Lower leg skin (tissue), 3 donors: ENCODE results near the gene TBX20.

Experiments used
- POLR2A ChIP-seq, 2 donors: fragments of 450-650 bp; IDR thresholded peaks; one replicate each; pipeline ENCODE4 v1.6.1; 2016 to 2017; ENCODE audit warnings: antibody characterized with exemption in 2 of 2, mild to moderate bottlenecking in 1 of 2, moderate library complexity in 1 of 2
- TF ChIP-seq, protein P1 (sequence below), 3 donors: fragments of 450-650 bp; IDR thresholded peaks; one replicate each; pipeline ENCODE4 v1.5.1; 2016; ENCODE audit warnings: antibody characterized with exemption in 3 of 3, mild to moderate bottlenecking in 3 of 3, moderate library complexity in 2 of 3

DNA sequence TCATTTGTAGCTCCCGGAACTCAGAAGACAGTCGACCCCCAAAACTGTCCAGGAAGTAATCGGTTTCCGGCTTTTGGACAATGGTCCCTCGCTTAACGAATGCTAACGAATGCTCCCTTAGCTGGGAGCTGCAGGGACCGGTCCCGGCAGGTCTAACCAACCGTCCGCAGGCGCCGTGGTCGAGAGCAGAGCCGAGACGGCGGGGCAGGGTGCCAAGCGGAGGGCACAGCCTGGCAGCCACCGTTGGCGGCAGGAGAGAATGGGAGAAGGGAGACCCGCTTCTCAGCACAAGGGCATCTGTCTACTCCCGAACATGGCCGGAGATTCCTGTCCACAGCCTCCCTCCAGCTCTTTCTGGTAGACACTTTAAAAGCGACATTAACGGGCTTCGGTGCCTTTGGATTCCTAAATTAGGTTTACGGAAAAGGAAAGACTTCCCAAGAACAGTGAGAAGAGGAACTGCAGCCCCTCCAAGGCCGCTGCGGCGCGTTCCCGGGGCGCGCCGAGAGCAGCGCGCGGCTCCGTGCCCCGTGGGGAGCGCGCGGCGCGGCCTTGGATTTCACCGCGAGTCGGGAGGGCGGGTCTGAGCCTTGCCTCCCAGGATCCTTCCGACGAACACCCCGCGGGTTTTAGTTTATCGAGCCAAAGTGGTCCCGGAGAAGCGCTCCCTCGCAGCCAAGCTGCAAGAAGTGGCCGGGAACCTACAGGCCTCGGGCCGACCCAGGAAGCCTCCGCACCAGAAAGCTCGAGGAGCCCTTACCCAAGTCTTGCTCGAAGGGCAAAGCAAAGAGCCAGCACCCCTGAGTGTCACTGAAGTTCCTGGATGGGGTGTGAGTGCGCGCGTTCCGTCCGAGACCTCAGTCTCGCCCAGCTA lies 3.6 kb upstream of the TBX20 start:
- TF ChIP-seq, protein P1, sequence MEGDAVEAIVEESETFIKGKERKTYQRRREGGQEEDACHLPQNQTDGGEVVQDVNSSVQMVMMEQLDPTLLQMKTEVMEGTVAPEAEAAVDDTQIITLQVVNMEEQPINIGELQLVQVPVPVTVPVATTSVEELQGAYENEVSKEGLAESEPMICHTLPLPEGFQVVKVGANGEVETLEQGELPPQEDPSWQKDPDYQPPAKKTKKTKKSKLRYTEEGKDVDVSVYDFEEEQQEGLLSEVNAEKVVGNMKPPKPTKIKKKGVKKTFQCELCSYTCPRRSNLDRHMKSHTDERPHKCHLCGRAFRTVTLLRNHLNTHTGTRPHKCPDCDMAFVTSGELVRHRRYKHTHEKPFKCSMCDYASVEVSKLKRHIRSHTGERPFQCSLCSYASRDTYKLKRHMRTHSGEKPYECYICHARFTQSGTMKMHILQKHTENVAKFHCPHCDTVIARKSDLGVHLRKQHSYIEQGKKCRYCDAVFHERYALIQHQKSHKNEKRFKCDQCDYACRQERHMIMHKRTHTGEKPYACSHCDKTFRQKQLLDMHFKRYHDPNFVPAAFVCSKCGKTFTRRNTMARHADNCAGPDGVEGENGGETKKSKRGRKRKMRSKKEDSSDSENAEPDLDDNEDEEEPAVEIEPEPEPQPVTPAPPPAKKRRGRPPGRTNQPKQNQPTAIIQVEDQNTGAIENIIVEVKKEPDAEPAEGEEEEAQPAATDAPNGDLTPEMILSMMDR (IDR thresholded peaks at IDR 0.05), result no peak
- no peak for TF ChIP-seq POLR2A (IDR thresholded peaks at IDR 0.05)
